Measurements from ENCODE around the gene RGL1.

The RGL1 gene

GRCh38 chr1:183954496-183954895 is 149.6 kb downstream of the RGL1 start:
- DNase-seq (ENCODE audit: low read depth in 2 of 2) = no peak

GRCh38 chr1:183956559-183957188 is 151.8 kb downstream of the RGL1 start:
- peak; percentile 19 to 21 for DNase-seq (ENCODE audit: low read depth in 2 of 2)

- no peak for DNase-seq (ENCODE audit: low read depth in 2 of 2)
Measured at GRCh38 chr1:183957216-183957830, 152.4 kb downstream of the RGL1 start.

GRCh38 chr1:183958958-183959357 is 154.0 kb downstream of the RGL1 start:
- no peak for DNase-seq (ENCODE audit: low read depth in 2 of 2)

- no peak for DNase-seq (ENCODE audit: low read depth in 2 of 2)
Measured at GRCh38 chr1:183961132-183961531, 156.2 kb downstream of the RGL1 start.

- no peak for DNase-seq (ENCODE audit: low read depth in 2 of 2)
Measured at GRCh38 chr1:183962903-183963302, 158.0 kb downstream of the RGL1 start.

- DNase-seq (ENCODE audit: low read depth in 2 of 2) = no peak
Measured at GRCh38 chr1:183965726-183966125, 160.8 kb downstream of the RGL1 start.

- no peak for DNase-seq (ENCODE audit: low read depth in 2 of 2)
Measured at GRCh38 chr1:183966487-183966886, 161.6 kb downstream of the RGL1 start.

GRCh38 chr1:183967914-183968313 is 163.0 kb downstream of the RGL1 start:
- no peak for DNase-seq (ENCODE audit: low read depth in 2 of 2)

- DNase-seq (ENCODE audit: low read depth in 2 of 2) = no peak
Measured at GRCh38 chr1:183968386-183968785, 163.5 kb downstream of the RGL1 start.

GRCh38 chr1:183970516-183971300 is 165.8 kb downstream of the RGL1 start:
- DNase-seq (ENCODE audit: low read depth in 2 of 2) = no peak

- no peak for DNase-seq (ENCODE audit: low read depth in 2 of 2)
Measured at GRCh38 chr1:183975651-183976050, 170.7 kb downstream of the RGL1 start.

GRCh38 chr1:183977717-183978116 is 172.8 kb downstream of the RGL1 start:
- no peak for DNase-seq (ENCODE audit: low read depth in 2 of 2)

All from stimulated activated CD8-positive, alpha-beta memory T cell treated with anti-CD3 and anti-CD28 coated beads, Interleukin-2, amount 100 ng/mL, for 1 hour (primary cell).